HepG2 (cell line): Measurements from ENCODE around the gene RRAD. TPM values are rescaled to one million over a fixed set of nuclear protein-coding genes. Genes with fewer than 3 reads are reported as not detected.

Experiments used
- AHDC1 ChIP-seq: sonication (generic); formaldehyde crosslinking; IDR thresholded peaks from 2 replicates; pipeline ENCODE4 v1.5.1; 2020; ENCODE audit warnings: mild to moderate bottlenecking, missing genetic modification reagents, borderline replicate concordance
- CC2D1A ChIP-seq: sonication (generic); formaldehyde crosslinking; IDR thresholded peaks from 2 replicates; pipeline ENCODE4 v1.8.1; 2023; ENCODE audit warnings: mild to moderate bottlenecking, missing genetic modification reagents
- DZIP1 ChIP-seq: sonication (generic); formaldehyde crosslinking; IDR thresholded peaks from 2 replicates; pipeline ENCODE4 v1.5.0; 2020; ENCODE audit warnings: mild to moderate bottlenecking, missing genetic modification reagents
- EZH2 ChIP-seq: conservative IDR thresholded peaks from 2 replicates; pipeline ENCODE4 v1.6.1; 2012; ENCODE audit warnings: mild to moderate bottlenecking, low read depth, low read length, moderate library complexity
- FOXC1 ChIP-seq: sonication (generic); formaldehyde crosslinking; IDR thresholded peaks from 2 replicates; pipeline ENCODE4 v1.8.0; 2022; ENCODE audit warnings: mild to moderate bottlenecking, missing genetic modification reagents, borderline replicate concordance
- HNRNPLL ChIP-seq: fragments of 200-400 bp; formaldehyde crosslinking; IDR thresholded peaks from 2 replicates; pipeline ENCODE4 v1.6.1; 2017; ENCODE audit warnings: mild to moderate bottlenecking, low read depth, low read length; ENCODE audit not compliant: poor library complexity, severe bottlenecking
- HOXA3 ChIP-seq: sonication (generic); formaldehyde crosslinking; IDR thresholded peaks from 2 replicates; pipeline ENCODE4 v1.5.0; 2020; ENCODE audit warnings: missing genetic modification reagents
- IRF9 ChIP-seq: sonication (generic); formaldehyde crosslinking; IDR thresholded peaks from 2 replicates; pipeline ENCODE4 v1.8.0; 2022; ENCODE audit warnings: missing genetic modification reagents, mild to moderate bottlenecking, borderline replicate concordance
- IRX3 ChIP-seq: sonication (generic); formaldehyde crosslinking; IDR thresholded peaks from 2 replicates; pipeline ENCODE4 v1.8.1; 2023; ENCODE audit warnings: mild to moderate bottlenecking, low read depth, missing genetic modification reagents, borderline replicate concordance
- KLF15 ChIP-seq: sonication (generic); formaldehyde crosslinking; IDR thresholded peaks from 2 replicates; pipeline ENCODE4 v1.8.1; 2023; ENCODE audit warnings: borderline replicate concordance, mild to moderate bottlenecking, inconsistent platforms, missing genetic modification reagents, mixed read lengths
- KMT2A ChIP-seq: sonication (generic); formaldehyde crosslinking; IDR thresholded peaks from 2 replicates; pipeline ENCODE4 v1.4.0; 2020; ENCODE audit warnings: missing genetic modification reagents
- POLR2AphosphoS2 ChIP-seq: IDR thresholded peaks from 2 replicates; pipeline ENCODE4 v1.6.1; 2011; ENCODE audit warnings: low read depth, low read length, improper control_type of control experiment
- SNAI1 ChIP-seq: sonication (generic); formaldehyde crosslinking; IDR thresholded peaks from 2 replicates; pipeline ENCODE4 v1.5.0; 2020; ENCODE audit warnings: mild to moderate bottlenecking, missing genetic modification reagents, borderline replicate concordance
- SOX13 ChIP-seq, 3 experiments: fragments of 450-650 bp in 1 of 3; sonication (generic) in 1 of 3; formaldehyde crosslinking in 1 of 3; IDR thresholded peaks in 2 of 3; conservative IDR thresholded peaks in 1 of 3; 2 replicates each; pipeline versions ENCODE4 v1.5.0 to v1.6.1; 2016 to 2020; ENCODE audit warnings: antibody characterized with exemption in 1 of 3, mild to moderate bottlenecking in 1 of 3, missing compliant biosample characterization in 1 of 3, missing genetic modification reagents in 1 of 3, moderate library complexity in 1 of 3
- THYN1 ChIP-seq: sonication (generic); formaldehyde crosslinking; IDR thresholded peaks from 2 replicates; pipeline ENCODE4 v1.8.1; 2023; ENCODE audit warnings: low read depth, mild to moderate bottlenecking, moderate library complexity, missing genetic modification reagents, borderline replicate concordance
- XRCC5 ChIP-seq: fragments of 200-400 bp; formaldehyde crosslinking; optimal IDR thresholded peaks from 2 replicates; pipeline ENCODE3; 2017; ENCODE audit warnings: mild to moderate bottlenecking, low read length
- ZEB1 ChIP-seq: IDR thresholded peaks from 2 replicates; pipeline ENCODE4 v1.6.1; 2012; ENCODE audit warnings: mild to moderate bottlenecking, low read depth, inconsistent platforms; ENCODE audit not compliant: insufficient replicate concordance
- ZNF143 ChIP-seq: sonication (generic); formaldehyde crosslinking; IDR thresholded peaks from 2 replicates; pipeline ENCODE4 v1.4.0; 2020; ENCODE audit warnings: missing genetic modification reagents
- ZNF430 ChIP-seq: sonication (generic); formaldehyde crosslinking; IDR thresholded peaks from 2 replicates; pipeline ENCODE4 v1.9.0; 2021; ENCODE audit warnings: mild to moderate bottlenecking, missing genetic modification reagents
- polyA plus RNA-seq, 8 experiments: library from polyadenylated mRNA; depleted of rRNA in 3 of 8; stranded (reverse) in 7 of 8; unstranded in 1 of 8; fragments of >200 nt; fragmentation: Illumina TruSeq in 4 of 8; extraction: Trizol in 4 of 8; gene quantifications; 2 replicates each; pipeline versions ENCODE4 v1.2.1 to v1.2.3, GENCODE V29; 2011 to 2016; ENCODE audit warnings: low read depth in 4 of 8, missing spikeins in 1 of 8, mixed read lengths in 1 of 8; ENCODE audit not compliant: insufficient read depth in 1 of 8
- total RNA-seq, 5 experiments: library from RNA; depleted of rRNA; stranded (reverse); fragments of >200 nt; fragmentation: Illumina TruSeq; extraction: Trizol; gene quantifications; 2 replicates each; pipeline ENCODE4 v1.2.3, GENCODE V29; 2016; ENCODE audit warnings: low read depth in 1 of 5

The RRAD gene
- total and polyA plus RNA-seq, 2 of the 13 experiments (the other 11 are each of a cell fraction or from before 2014, with no cell fraction given) = 0.80 to 1.1 TPM

- TF ChIP-seq IRF9 (CRISPR knock-in tag) = peak; percentile 64; the same call in 1 of the 2 replicates
- peak; percentile 82 for TF ChIP-seq FOXC1 (CRISPR knock-in tag)
- TF ChIP-seq POLR2AphosphoS2 = no peak
- TF ChIP-seq AHDC1 (CRISPR knock-in tag) = 0 out of 2 replicates have a peak, but pooled peaks have one; percentile 30
- TF ChIP-seq HNRNPLL = peak; percentile 59
- peak; percentile 72; the same call in 1 of the 2 replicates for TF ChIP-seq KMT2A
- no peak for TF ChIP-seq SNAI1 (CRISPR knock-in tag)
- no peak for TF ChIP-seq THYN1 (CRISPR knock-in tag)
- peak; percentile 90; the same call in 1 of the 2 replicates for TF ChIP-seq KLF15 (CRISPR knock-in tag)
- peak; percentile 18; the same call in 1 of the 2 replicates for TF ChIP-seq ZNF143 (CRISPR knock-in tag)
- peak; percentile 83 for TF ChIP-seq HOXA3 (CRISPR knock-in tag)
- no peak for TF ChIP-seq ZEB1
- TF ChIP-seq CC2D1A (CRISPR knock-in tag) = no peak
- peak; percentile 90 for TF ChIP-seq ZNF430 (CRISPR knock-in tag)
- 0 out of 2 replicates have a peak, but pooled peaks have one; percentile 16 for TF ChIP-seq DZIP1 (CRISPR knock-in tag)
- no peak for TF ChIP-seq EZH2
- TF ChIP-seq XRCC5 = peak; percentile 22
- TF ChIP-seq IRX3 (CRISPR knock-in tag) = peak; percentile 85; the same call in 1 of the 2 replicates
- TF ChIP-seq SOX13 (IDR thresholded peaks at IDR 0.05) = no peak
- peak in 1 of 2 experiments; percentile 49; a peak in 1 of 4 replicates for TF ChIP-seq SOX13 (CRISPR knock-in tag; conservative IDR thresholded peaks at IDR 0.05 in 1 of 2, IDR thresholded peaks at IDR 0.05 in 1 of 2)
Measured at GRCh38 chr16:66935314-66936011, 10.1 kb upstream of the RRAD start, which contains the start of gene CES2 (continued).
